ENCODE measurements around the gene CFAP119. TPM values are rescaled to one million over a fixed set of nuclear protein-coding genes. Genes with fewer than 3 reads are reported as not detected.

The CFAP119 gene
- total and polyA plus RNA-seq, 2 of the 8 experiments (the other 6 are each of a cell fraction or from before 2014, with no cell fraction given): 5.6 to 6.0 TPM

- ChIA-PET CTCF (ENCODE audit: partially characterized antibody) (interaction anchor here (0.8 to 4.5 kb wide), 12 partner anchors 8 to 376 kb away, joined by 3 to 21 read pairs (median 6); partner anchors contain the start of genes DCTPP1 and ZNF629), POLR2A (ENCODE audit: partially characterized antibody) (interaction anchor here (0.7 to 4.0 kb wide), 21 partner anchors 9 to 279 kb away, joined by 3 to 40 read pairs (median 5); partner anchors contain the start of genes FBXL19, PHKG2, ZNF629 and ZNF646)
- peak overlapping the region; percentile 82 for H4K8ac ChIP-seq (ENCODE audit: extremely low read depth, insufficient read depth, low read length)
- H3K4ac ChIP-seq (replicated peaks; ENCODE audit: insufficient read length, low read depth, low read length): no peak overlapping the region
- peaks cover 0 to 6% (median 4%) of the 10 kb centered on the region in 4 experiments; a peak in 4 of 7 replicates for H3K4me1 ChIP-seq (replicated peaks in 1 of 4; ENCODE audit: control insufficient read depth in 3 of 4, insufficient read depth in 4 of 4, low read length in 3 of 4)
- no peak overlapping the region for H2BK120ac ChIP-seq (replicated peaks; ENCODE audit: low read depth, low read length)
- no peak overlapping the region for H3K27ac ChIP-seq (ENCODE audit: low read depth, low read length)
- peak overlapping the region; percentile 12 for H4K91ac ChIP-seq (replicated peaks; ENCODE audit: insufficient read length, low read length)
- H3K79me2 ChIP-seq (ENCODE audit: control insufficient read depth in 1 of 2, insufficient read depth in 2 of 2, low read length in 2 of 2): no peaks in the 10 kb centered on the region
- H3K4me3 ChIP-seq (ENCODE audit: extremely low read depth in 1 of 4, insufficient read depth in 2 of 4, low read depth in 3 of 4, low read length in 4 of 4): peak overlapping the region; percentile 60 to 78 (median 68)
- peak overlapping the region; percentile 41 for H4K5ac ChIP-seq (ENCODE audit: insufficient read length, low read depth, low read length)
- 0 out of 2 replicates have a peak overlapping the region, but pooled peaks have one; percentile 2 for H2BK12ac ChIP-seq (ENCODE audit: low read depth, low read length)
- peak overlapping the region; percentile 9 for H3K56ac ChIP-seq (replicated peaks; ENCODE audit: insufficient read length, low read depth, low read length)
- no peaks in the 10 kb centered on the region for H4K20me1 ChIP-seq (replicated peaks in 1 of 2; ENCODE audit: control insufficient read depth in 1 of 2, insufficient read depth in 2 of 2, low read length in 2 of 2)
- no peak overlapping the region for H2BK5ac ChIP-seq (ENCODE audit: low read depth, low read length)
- no peak overlapping the region for H3K23ac ChIP-seq (ENCODE audit: insufficient read length)
- no peak overlapping the region; the same call in 1 of the 2 replicates for H2BK15ac ChIP-seq (ENCODE audit: low read length)
- DNase-seq (ENCODE audit: low read depth in 1 of 2, low spot score in 2 of 2) (peak in 1 of 2 experiments; percentile 84), FAIRE-seq (no peak)
- no peak overlapping the region for H2AK5ac ChIP-seq (ENCODE audit: low read depth, low read length)
- peaks cover 0 to 18% (median 11%) of the 10 kb centered on the region in 4 experiments; a peak in 6 of 7 replicates for H3K27me3 ChIP-seq (replicated peaks in 1 of 4; ENCODE audit: control insufficient read depth in 3 of 4, extremely low read depth in 1 of 4, insufficient read depth in 3 of 4, low read length in 3 of 4)
- H3K36me3 ChIP-seq (ENCODE audit: control insufficient read depth in 2 of 4, insufficient read depth in 4 of 4, low read length in 3 of 4): no peaks in the 10 kb centered on the region
- no peak overlapping the region for H2BK20ac ChIP-seq (ENCODE audit: low read length)
- H3K23me2 ChIP-seq (ENCODE audit: low read depth, low read length): peaks cover 10% of the 10 kb centered on the region; the same call in 1 of the 2 replicates
- H3K9me3 ChIP-seq (ENCODE audit: insufficient read depth in 2 of 2, low read depth in 1 of 2, low read length in 1 of 2): no peaks in the 10 kb centered on the region
- peak overlapping the region; percentile 45 to 64 (median 54); a peak in 6 of 7 replicates for H3K9ac ChIP-seq (replicated peaks in 1 of 4; ENCODE audit: extremely low read depth in 1 of 4, low read depth in 3 of 4, low read length in 3 of 4)
- WGBS, 2 experiments (ENCODE audit: extremely low coverage in 1 of 2, insufficient coverage in 1 of 2, insufficient read length in 1 of 2, insufficient replicate concordance in 2 of 2, low coverage in 1 of 2, low lambda C conversion rate in 2 of 2, missing lambda C conversion rate in 1 of 2): 4% methylated on average over 62 of the region's 62 CpGs; no CpG with 5 or more reads in 1 of the 2 experiments
- H2AFZ ChIP-seq (ENCODE audit: low read length): peak overlapping the region; percentile 80
- H3K4me2 ChIP-seq (ENCODE audit: insufficient read depth in 1 of 2, low read depth in 2 of 2, low read length in 2 of 2): peak overlapping the region; percentile 88 to 93
- peak overlapping the region; percentile 38; the same call in 1 of the 2 replicates for H3K18ac ChIP-seq (ENCODE audit: extremely low read depth, low read length)
- no peak overlapping the region for H3K14ac ChIP-seq (ENCODE audit: insufficient read length)
- H3K79me1 ChIP-seq (ENCODE audit: low read depth, low read length): no peaks in the 10 kb centered on the region
- TF ChIP-seq ATF2 (IDR thresholded peaks at IDR 0.05; ENCODE audit: low read length) (no peak), CBX5 (IDR thresholded peaks at IDR 0.05; ENCODE audit: low read depth, low read length) (no peak), RNF2 (IDR thresholded peaks at IDR 0.05; ENCODE audit: borderline replicate concordance, low read depth, low read length, missing control alignments, poor library complexity, severe bottlenecking) (no peak), CREB1 (IDR thresholded peaks at IDR 0.05) (peak; percentile 60; the same call in 1 of the 2 replicates), CTCF (IDR thresholded peaks at IDR 0.05; ENCODE audit: control extremely low read depth in 1 of 3, insufficient read depth in 1 of 3, low read depth in 1 of 3, low read length in 3 of 3) (no peak)
These were observed 43.7 kb upstream of the CFAP119 start for GRCh38 chr16:30805370-30806169.

Data from H1 (cell line).